ENCODE results near the gene TAX1BP3. TPM values are rescaled to one million over a fixed set of nuclear protein-coding genes. Genes with fewer than 3 reads are reported as not detected.
A peak's percentile ranks its signal among the peaks of the same experiment; 100 is the strongest.
"Not testable (repeated sequence)": the region's sequence is repeated elsewhere in the genome, so short reads cannot be mapped to it uniquely, and the experiment has no call there.

Gene TAX1BP3
- total and polyA plus RNA-seq, 2 of the 13 experiments (the other 11 are each of a cell fraction or from before 2014, with no cell fraction given): 16.7 to 45.1 TPM

GRCh38 chr17:3702041-3702539 lies 33.7 kb upstream of the TAX1BP3 start:
- H2AFZ ChIP-seq (ENCODE audit: low read length); BruUV-seq (replicated peaks); H3K36me3 ChIP-seq (replicated peaks in 1 of 2; ENCODE audit: control insufficient read depth in 1 of 2, insufficient read depth in 2 of 2, low read length in 2 of 2); in situ Hi-C loops (cut with HindIII; ENCODE audit: extremely low pct_ligation_motif_present, low pct_unique_long_range_greater_than_20kb); H3K79me2 ChIP-seq (ENCODE audit: insufficient read depth, low read length); H3K9ac ChIP-seq (ENCODE audit: insufficient read depth, low read depth, low read length); H3K4me3 ChIP-seq (replicated peaks in 1 of 3; ENCODE audit: insufficient read depth in 1 of 3, low read depth in 2 of 3, low read length in 3 of 3); H3K27ac ChIP-seq (ENCODE audit: extremely low read length, insufficient read depth, low read length); POLR2A ChIA-PET; H3K4me1 ChIP-seq (ENCODE audit: insufficient read depth, low read length); CTCF ChIA-PET (ENCODE audit: low intra/inter-chr PET ratio, low total read pairs); H4K20me1 ChIP-seq (ENCODE audit: insufficient read depth, low read length); H3K4me2 ChIP-seq (ENCODE audit: low read depth, low read length); ATAC-seq; DNase-seq (ENCODE audit: low spot score); intact Hi-C loops (cut with micrococcal nuclease; ENCODE audit: unreplicated experiment); FAIRE-seq: not testable (repeated sequence)
- Histone ChIP-seq H3K9me3 (ENCODE audit: low read length) (peaks cover 12% of the 10 kb centered on the region), H3K27me3 (ENCODE audit: control insufficient read depth in 1 of 2, insufficient read depth in 2 of 2, low read length in 2 of 2) (peaks cover 0 to 18% of the 10 kb centered on the region in 2 experiments; a peak in 2 of 5 replicates)
- peak; percentile 18 to 30; a peak in 2 of 4 replicates for TF ChIP-seq MAFK (conservative IDR thresholded peaks at IDR 0.05 in 1 of 2, IDR thresholded peaks at IDR 0.05 in 1 of 2; ENCODE audit: low read length in 2 of 2)
- 73% methylated on average over 6 of the region's 7 CpGs for WGBS (ENCODE audit: low lambda C conversion rate)

GRCh38 chr17:3699951-3700350 lies 31.6 kb upstream of the TAX1BP3 start:
- Histone ChIP-seq H3K4me1 (ENCODE audit: insufficient read depth, low read length) (peaks cover 11% of the 10 kb centered on the region), H4K20me1 (ENCODE audit: insufficient read depth, low read length) (no peaks in the 10 kb centered on the region), H3K36me3 (replicated peaks in 1 of 2; ENCODE audit: control insufficient read depth in 1 of 2, insufficient read depth in 2 of 2, low read length in 2 of 2) (no peaks in the 10 kb centered on the region), H3K27ac (ENCODE audit: extremely low read length, insufficient read depth, low read length) (no peak overlapping the region), H3K27me3 (ENCODE audit: control insufficient read depth in 1 of 2, insufficient read depth in 2 of 2, low read length in 2 of 2) (peaks cover 0 to 28% of the 10 kb centered on the region in 2 experiments; a peak in 2 of 5 replicates), H3K4me2 (ENCODE audit: low read depth, low read length) (no peak overlapping the region), H3K9ac (ENCODE audit: insufficient read depth, low read depth, low read length) (no peak overlapping the region), H3K4me3 (replicated peaks in 1 of 3; ENCODE audit: insufficient read depth in 1 of 3, low read depth in 2 of 3, low read length in 3 of 3) (no peak overlapping the region), H2AFZ (ENCODE audit: low read length) (no peak overlapping the region), H3K79me2 (ENCODE audit: insufficient read depth, low read length) (no peaks in the 10 kb centered on the region), H3K9me3 (ENCODE audit: low read length) (peaks cover 12% of the 10 kb centered on the region)
- ATAC-seq (no peak), DNase-seq (ENCODE audit: low spot score) (no peak), FAIRE-seq (no peak)
- in situ Hi-C loops (cut with HindIII; ENCODE audit: extremely low pct_ligation_motif_present, low pct_unique_long_range_greater_than_20kb): no loop called here
- no TSS peak for BruUV-seq (replicated peaks)
- 31% methylated on average over 4 of the region's 4 CpGs for WGBS (ENCODE audit: low lambda C conversion rate)
- no peak for TF ChIP-seq ZNF580 (CRISPR knock-in tag; IDR thresholded peaks at IDR 0.05; ENCODE audit: borderline replicate concordance, low read depth)
- TF ChIP-seq REPIN1 (CRISPR knock-in tag; IDR thresholded peaks at IDR 0.05; ENCODE audit: borderline replicate concordance, low read depth): no peak
- TF ChIP-seq RBM22 (optimal IDR thresholded peaks at IDR 0.05; ENCODE audit: low read length): no peak
- TF ChIP-seq PLSCR1 (CRISPR knock-in tag; IDR thresholded peaks at IDR 0.05; ENCODE audit: borderline replicate concordance): no peak
- no peak for TF ChIP-seq ZNF609 (CRISPR knock-in tag; IDR thresholded peaks at IDR 0.05; ENCODE audit: borderline replicate concordance)
- no peak for TF ChIP-seq GMEB2 (CRISPR knock-in tag; IDR thresholded peaks at IDR 0.05; ENCODE audit: low read depth)
- TF ChIP-seq ZNF75D (CRISPR knock-in tag; IDR thresholded peaks at IDR 0.05; ENCODE audit: borderline replicate concordance): no peak
- TF ChIP-seq RFX5 (IDR thresholded peaks at IDR 0.05; ENCODE audit: low read depth, low read length): no peak
- POLR2A ChIA-PET: interaction anchor here (1.4 kb wide), 1 partner anchor 24 kb away, joined by 3 read pairs; the partner anchor contains the start of gene HASPIN
- CTCF ChIA-PET (ENCODE audit: low intra/inter-chr PET ratio, low total read pairs): no interaction called here
- intact Hi-C loops (cut with micrococcal nuclease; ENCODE audit: unreplicated experiment): no loop called here
